VCaP (cell line): ENCODE data around the gene NAALADL2.
"Not testable (repeated sequence)": the region's sequence is repeated elsewhere in the genome, so short reads cannot be mapped to it uniquely, and the experiment has no call there.

Experiments
- H3K27ac ChIP-seq: fragments of 450-650 bp; 2 replicates; pipeline ENCODE4 v1.5.1; 2017
- TF ChIP-seq, protein P1 (sequence below): fragments of 450-650 bp; conservative IDR thresholded peaks from 2 replicates; pipeline ENCODE4 v1.5.1; 2017; ENCODE audit warnings: mild to moderate bottlenecking, moderate library complexity

NAALADL2 gene

DNA sequence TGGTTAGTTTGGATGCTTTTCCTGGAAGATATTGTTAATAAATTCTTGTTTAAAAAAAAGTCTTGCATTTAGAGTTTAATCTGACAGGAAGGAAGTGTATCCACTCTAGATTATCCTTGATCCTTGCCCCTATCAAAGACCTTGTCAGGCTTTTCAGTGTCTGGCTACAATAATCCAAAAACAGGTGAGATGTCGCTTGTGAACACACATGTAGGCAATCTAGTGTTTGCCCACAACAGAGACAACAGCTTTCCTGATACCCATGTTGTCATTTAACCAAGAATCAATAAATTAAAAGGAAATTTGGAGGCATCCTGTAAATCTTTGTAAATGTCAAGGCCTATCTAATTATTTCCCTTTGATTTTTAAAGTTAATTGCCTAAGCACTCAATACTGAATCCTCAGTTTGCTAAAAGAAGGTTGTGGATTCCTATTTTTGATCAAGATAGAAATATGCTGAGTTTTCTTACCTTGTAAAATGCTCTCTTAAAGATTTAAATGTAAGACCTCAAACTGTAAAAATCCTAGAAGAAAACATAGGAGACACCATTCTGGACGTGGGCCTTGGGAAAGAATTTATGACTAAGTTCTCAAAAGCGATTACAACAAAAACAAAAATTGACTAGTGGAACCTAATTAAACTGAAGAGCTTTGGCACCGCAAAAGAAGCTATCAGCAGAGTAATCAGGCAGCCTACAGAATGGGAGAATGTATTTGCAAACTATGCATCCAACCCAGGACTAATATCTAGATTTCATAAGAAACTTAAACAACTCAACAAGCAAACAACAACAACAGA lies 207.7 kb downstream of the NAALADL2 start:
- H3K27ac ChIP-seq: no peak overlapping the region
- TF ChIP-seq, protein P1, sequence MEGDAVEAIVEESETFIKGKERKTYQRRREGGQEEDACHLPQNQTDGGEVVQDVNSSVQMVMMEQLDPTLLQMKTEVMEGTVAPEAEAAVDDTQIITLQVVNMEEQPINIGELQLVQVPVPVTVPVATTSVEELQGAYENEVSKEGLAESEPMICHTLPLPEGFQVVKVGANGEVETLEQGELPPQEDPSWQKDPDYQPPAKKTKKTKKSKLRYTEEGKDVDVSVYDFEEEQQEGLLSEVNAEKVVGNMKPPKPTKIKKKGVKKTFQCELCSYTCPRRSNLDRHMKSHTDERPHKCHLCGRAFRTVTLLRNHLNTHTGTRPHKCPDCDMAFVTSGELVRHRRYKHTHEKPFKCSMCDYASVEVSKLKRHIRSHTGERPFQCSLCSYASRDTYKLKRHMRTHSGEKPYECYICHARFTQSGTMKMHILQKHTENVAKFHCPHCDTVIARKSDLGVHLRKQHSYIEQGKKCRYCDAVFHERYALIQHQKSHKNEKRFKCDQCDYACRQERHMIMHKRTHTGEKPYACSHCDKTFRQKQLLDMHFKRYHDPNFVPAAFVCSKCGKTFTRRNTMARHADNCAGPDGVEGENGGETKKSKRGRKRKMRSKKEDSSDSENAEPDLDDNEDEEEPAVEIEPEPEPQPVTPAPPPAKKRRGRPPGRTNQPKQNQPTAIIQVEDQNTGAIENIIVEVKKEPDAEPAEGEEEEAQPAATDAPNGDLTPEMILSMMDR: no peak

DNA sequence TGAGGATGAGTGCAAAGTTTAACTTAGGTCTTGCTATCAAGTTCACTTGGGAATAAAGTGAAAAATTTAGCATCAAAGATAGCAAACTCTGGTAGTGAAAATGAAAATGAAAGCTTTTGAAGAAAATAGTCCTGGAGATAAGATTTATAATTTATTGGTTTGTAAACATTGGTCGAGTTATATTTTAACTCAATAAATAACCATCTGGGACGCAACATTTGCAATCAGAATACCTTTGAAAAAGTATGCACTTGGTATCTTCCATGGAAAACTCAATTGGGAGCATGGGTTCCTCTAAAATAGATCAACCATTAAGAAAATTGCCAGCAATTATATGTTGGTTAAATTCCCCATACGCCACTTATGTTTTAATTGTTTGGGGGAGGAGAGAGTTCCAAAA lies 209.5 kb downstream of the NAALADL2 start:
- TF ChIP-seq, protein P1: no peak
- no peak overlapping the region for H3K27ac ChIP-seq

DNA sequence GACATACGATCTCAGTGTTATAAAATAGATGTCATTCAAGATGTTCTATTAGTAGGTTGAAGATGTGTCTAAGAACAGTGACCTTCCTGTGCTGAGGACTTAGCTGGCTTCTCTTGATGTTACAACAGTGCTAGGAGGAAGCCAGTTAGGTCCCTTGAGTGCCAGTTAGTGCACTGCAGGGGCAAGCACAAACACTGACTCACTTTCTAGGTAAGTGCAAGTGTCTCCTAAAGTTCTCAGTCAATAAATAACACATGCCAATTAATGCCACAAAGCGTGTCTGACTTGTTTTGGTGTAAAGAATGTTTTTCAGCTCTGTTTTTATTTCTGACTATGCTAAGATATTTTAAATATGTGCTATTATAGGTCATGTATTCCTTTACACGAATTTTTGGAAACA lies 211.8 kb downstream of the NAALADL2 start:
- TF ChIP-seq, protein P1: no peak
- H3K27ac ChIP-seq: no peak overlapping the region

DNA sequence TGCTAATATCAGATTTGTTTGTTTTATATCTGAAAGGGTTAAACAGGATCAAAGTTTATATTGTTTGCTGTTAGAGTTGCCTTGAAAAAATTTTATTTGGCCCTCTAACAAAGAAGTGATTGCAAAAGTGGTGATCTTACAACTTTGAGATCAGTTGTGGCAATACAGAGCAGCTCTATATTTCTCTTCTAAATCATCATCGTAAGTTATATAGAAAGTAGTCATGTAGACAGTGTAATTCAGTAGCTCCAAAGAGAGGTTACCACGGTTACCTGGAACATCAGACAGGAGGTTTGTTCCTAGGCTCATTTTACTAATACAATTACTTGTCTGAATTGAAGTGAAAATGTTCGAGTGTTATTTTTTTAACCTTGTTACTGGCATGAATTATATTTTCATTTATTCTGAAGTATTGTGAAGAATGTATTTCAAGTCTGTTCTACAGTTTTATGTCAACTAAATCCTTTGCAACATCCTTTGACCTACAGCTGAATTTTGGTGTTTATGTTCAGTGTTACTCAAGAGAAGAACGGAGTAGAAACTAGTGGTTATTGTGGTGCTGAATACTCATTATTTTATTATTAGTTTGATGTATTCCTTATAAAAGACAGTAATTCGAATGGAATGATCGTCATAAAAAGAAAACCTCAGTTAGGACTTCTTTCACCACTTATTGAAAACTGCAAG lies 214.2 kb downstream of the NAALADL2 start:
- no peak overlapping the region for H3K27ac ChIP-seq
- TF ChIP-seq, protein P1: no peak

DNA sequence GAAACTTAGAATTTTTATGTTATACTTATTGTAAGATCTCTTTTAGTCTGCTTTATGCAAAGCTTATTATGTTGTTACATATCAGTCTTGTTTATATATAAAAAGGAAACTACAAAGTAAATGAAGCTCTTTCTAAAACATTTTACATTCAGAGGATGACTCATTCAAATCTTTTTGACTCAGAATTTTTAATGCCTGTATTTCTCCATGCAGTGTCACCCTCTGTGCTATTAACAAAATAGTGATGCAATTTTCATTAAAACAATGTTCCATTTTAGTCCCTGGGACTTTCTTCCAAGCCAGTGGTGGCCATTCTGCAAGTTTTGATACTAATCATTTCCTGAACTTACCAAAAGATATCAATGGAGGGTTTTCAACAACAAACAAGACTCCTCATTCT lies 216.1 kb downstream of the NAALADL2 start:
- H3K27ac ChIP-seq: no peak overlapping the region
- TF ChIP-seq, protein P1: no peak

DNA sequence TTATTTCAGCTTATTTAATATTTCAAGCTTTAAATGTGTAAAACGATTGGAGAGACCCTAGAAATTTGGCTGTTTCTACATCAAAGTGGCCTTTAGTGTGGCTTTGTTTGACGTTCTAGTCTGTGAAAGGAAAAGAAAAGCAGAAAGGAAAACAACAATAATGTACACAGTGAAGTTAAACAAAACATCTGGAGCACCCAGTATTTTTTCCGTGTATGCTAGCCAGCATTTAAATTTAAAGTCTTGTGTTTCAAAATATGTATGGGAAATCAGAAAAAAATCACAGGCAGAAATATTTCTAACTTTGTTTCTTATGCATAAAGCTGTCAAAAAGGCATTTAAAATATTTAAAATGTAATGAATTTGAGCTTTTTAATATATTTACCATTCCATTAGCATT lies 218.1 kb downstream of the NAALADL2 start:
- TF ChIP-seq, protein P1: no peak
- no peak overlapping the region for H3K27ac ChIP-seq

DNA sequence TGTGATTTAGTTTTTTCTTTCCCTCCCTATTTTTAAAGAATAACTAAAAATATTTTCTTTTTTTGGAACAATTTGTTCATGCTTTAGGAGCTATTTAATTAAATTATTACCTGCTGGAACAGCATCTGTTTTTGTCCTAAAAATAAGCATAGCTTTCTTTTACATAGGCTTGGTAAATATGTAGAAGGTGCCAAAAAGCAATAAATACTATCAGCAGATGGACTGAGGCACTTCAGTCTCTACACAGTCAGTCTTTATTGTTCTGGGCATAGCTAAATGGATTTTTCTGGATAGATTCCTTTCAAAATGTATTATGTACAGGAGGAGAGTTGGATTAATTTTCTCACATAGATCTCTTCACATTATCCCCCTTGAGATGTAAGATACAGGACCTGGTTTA lies 223.5 kb downstream of the NAALADL2 start:
- H3K27ac ChIP-seq: peak overlapping the region; percentile 38
- TF ChIP-seq, protein P1: no peak

DNA sequence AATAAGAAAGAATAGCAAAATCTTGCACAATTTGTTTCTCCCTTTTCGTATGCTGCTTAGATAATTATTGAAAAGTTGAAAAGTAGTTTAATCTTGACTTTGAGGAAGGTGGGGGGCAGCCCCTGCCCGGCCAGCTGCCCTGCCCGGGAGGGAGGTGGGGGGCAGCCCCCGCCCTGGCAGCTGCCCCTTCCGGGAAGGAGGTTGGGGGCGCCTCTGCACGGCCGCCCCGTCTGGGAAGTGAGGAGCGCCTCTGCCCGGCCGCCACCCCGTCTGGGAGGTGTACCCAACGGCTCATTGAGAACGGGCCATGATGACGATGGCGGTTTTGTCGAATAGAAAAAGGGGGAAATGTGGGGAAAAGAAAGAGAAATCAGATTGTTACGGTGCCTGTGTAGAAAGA lies 228.0 kb downstream of the NAALADL2 start:
- H3K27ac ChIP-seq: not testable (repeated sequence)
